ENCODE data around the gene ZNF503. TPM values are rescaled to one million over a fixed set of nuclear protein-coding genes. Genes with fewer than 3 reads are reported as not detected.

Gene ZNF503
- total RNA-seq, 1 donor from 2014 or later, result 38.5 TPM

DNA sequence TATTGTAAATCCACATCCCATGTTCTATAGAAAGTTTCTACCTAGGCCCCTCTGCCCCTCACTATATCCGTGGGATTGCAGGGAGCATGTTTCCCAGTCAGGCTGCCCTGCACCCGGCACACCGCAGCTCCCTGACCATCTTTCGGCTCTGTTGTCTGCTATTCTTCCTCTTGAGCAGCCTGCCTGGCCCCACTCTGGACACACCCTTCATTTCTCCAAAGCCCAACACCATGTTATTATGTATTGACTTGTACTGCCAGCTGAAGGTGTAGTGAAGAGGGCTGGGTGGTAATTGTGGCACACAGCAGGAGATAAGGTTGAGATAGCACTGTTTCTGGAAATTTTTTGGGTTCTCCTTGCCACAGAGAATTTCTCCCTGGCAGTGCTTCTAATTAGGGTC lies 39.6 kb upstream of the ZNF503 start:
- H3K4me3 Mint-ChIP-seq (ENCODE audit: unreplicated experiment), result no peak overlapping the region
- peaks cover 25% of the 10 kb centered on the region for H3K9me3 Mint-ChIP-seq (ENCODE audit: unreplicated experiment)
- no peak overlapping the region for H3K27ac Mint-ChIP-seq (ENCODE audit: unreplicated experiment)
- H3K4me1 Mint-ChIP-seq (ENCODE audit: unreplicated experiment), result no peaks in the 10 kb centered on the region
- no peak for DNase-seq (ENCODE audit: extremely low spot score, unreplicated experiment)
- H3K27me3 Mint-ChIP-seq (ENCODE audit: unreplicated experiment), result peaks cover 24% of the 10 kb centered on the region
- TF ChIP-seq CTCF (IDR thresholded peaks at IDR 0.05), result no peak
- no peaks in the 10 kb centered on the region for H3K36me3 Mint-ChIP-seq (ENCODE audit: unreplicated experiment)

DNA sequence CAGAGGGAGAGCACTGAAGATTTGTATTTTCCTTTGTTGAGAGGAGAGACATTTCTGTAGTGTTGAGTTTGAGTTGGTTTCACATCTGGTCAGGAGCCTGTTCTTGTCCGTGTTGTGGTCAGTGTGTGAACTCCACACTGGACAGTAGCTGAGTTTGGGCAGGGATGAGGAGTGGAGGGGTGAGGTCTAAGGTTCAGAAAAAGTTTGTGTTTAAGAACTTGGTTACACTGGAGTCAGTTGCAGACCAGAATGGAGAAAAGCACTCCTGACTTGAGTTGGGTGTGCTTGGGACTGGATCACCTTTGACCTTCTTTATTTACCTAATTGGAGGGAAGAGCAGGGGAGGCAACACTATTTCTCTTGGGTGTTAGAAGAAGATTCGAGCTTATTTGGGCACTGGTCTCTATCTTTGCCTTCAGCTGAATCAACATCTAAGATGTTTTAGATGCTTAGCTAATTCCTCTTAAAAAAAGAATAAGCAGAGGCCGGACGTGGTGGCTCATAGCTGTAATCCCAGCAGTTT lies 38.8 kb upstream of the ZNF503 start:
- no peaks in the 10 kb centered on the region for H3K4me1 Mint-ChIP-seq (ENCODE audit: unreplicated experiment)
- H3K36me3 Mint-ChIP-seq (ENCODE audit: unreplicated experiment), result no peaks in the 10 kb centered on the region
- no peak for DNase-seq (ENCODE audit: extremely low spot score, unreplicated experiment)
- peaks cover 29% of the 10 kb centered on the region for H3K27me3 Mint-ChIP-seq (ENCODE audit: unreplicated experiment)
- H3K9me3 Mint-ChIP-seq (ENCODE audit: unreplicated experiment), result peaks cover 22% of the 10 kb centered on the region
- no peak for TF ChIP-seq CTCF (IDR thresholded peaks at IDR 0.05)
- H3K27ac Mint-ChIP-seq (ENCODE audit: unreplicated experiment), result no peak overlapping the region
- no peak overlapping the region for H3K4me3 Mint-ChIP-seq (ENCODE audit: unreplicated experiment)

- Mint-ChIP-seq H3K27me3 (ENCODE audit: unreplicated experiment) (peaks cover 34% of the 10 kb centered on the region), H3K4me1 (ENCODE audit: unreplicated experiment) (no peaks in the 10 kb centered on the region), H3K4me3 (ENCODE audit: unreplicated experiment) (no peak overlapping the region)
Measured at GRCh38 chr10:75439811-75440210, 38.2 kb upstream of the ZNF503 start.

GRCh38 chr10:75438275-75438674 lies 36.7 kb upstream of the ZNF503 start:
- peaks cover 13% of the 10 kb centered on the region for H3K9me3 Mint-ChIP-seq (ENCODE audit: unreplicated experiment)
- no peak for DNase-seq (ENCODE audit: extremely low spot score, unreplicated experiment)
- TF ChIP-seq CTCF (IDR thresholded peaks at IDR 0.05), result no peak
- H3K27me3 Mint-ChIP-seq (ENCODE audit: unreplicated experiment), result peaks cover 43% of the 10 kb centered on the region
- H3K36me3 Mint-ChIP-seq (ENCODE audit: unreplicated experiment), result no peaks in the 10 kb centered on the region
- no peak overlapping the region for H3K27ac Mint-ChIP-seq (ENCODE audit: unreplicated experiment)
- no peak overlapping the region for H3K4me3 Mint-ChIP-seq (ENCODE audit: unreplicated experiment)
- no peaks in the 10 kb centered on the region for H3K4me1 Mint-ChIP-seq (ENCODE audit: unreplicated experiment)

More at GRCh38 chr10:75439811-75440210, 38.2 kb upstream of the ZNF503 start:
- H3K9me3 Mint-ChIP-seq (ENCODE audit: unreplicated experiment), result peaks cover 22% of the 10 kb centered on the region
- H3K36me3 Mint-ChIP-seq (ENCODE audit: unreplicated experiment), result no peaks in the 10 kb centered on the region
- TF ChIP-seq CTCF (IDR thresholded peaks at IDR 0.05), result no peak
- H3K27ac Mint-ChIP-seq (ENCODE audit: unreplicated experiment), result no peak overlapping the region
- no peak for DNase-seq (ENCODE audit: extremely low spot score, unreplicated experiment)

DNA sequence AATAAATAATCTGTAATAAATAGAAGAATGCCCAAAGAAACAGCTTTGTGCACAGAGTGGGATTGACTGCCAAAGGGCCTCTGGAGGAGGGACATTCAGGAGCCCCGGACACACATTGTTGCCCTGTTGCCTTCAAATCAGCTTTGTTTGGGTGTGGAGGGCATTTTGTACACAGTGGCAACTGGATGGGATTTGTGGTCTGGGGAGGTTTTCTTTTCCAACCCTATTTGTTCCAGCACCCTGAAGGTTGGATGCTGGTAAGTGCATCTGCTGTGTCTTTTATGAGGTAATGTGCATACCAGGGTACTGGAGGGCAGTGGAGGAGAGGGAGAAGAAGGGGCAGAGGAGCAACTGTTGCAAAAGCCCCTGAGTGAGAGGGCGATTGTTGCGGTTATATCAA lies 36.1 kb upstream of the ZNF503 start:
- DNase-seq (ENCODE audit: extremely low spot score, unreplicated experiment), result no peak
- H3K4me1 Mint-ChIP-seq (ENCODE audit: unreplicated experiment), result no peaks in the 10 kb centered on the region
- no peak for TF ChIP-seq CTCF (IDR thresholded peaks at IDR 0.05)
- peaks cover 48% of the 10 kb centered on the region for H3K27me3 Mint-ChIP-seq (ENCODE audit: unreplicated experiment)
- H3K9me3 Mint-ChIP-seq (ENCODE audit: unreplicated experiment), result peaks cover 10% of the 10 kb centered on the region
- no peaks in the 10 kb centered on the region for H3K36me3 Mint-ChIP-seq (ENCODE audit: unreplicated experiment)
- H3K27ac Mint-ChIP-seq (ENCODE audit: unreplicated experiment), result no peak overlapping the region
- no peak overlapping the region for H3K4me3 Mint-ChIP-seq (ENCODE audit: unreplicated experiment)
